ENCODE measurements around the gene TMEM86A. TPM values are rescaled to one million over a fixed set of nuclear protein-coding genes. Genes with fewer than 3 reads are reported as not detected.
A peak's percentile ranks its signal among the peaks of the same experiment; 100 is the strongest.

TMEM86A gene
- total RNA-seq, 1 donor from 2014 or later, result not detected

DNA sequence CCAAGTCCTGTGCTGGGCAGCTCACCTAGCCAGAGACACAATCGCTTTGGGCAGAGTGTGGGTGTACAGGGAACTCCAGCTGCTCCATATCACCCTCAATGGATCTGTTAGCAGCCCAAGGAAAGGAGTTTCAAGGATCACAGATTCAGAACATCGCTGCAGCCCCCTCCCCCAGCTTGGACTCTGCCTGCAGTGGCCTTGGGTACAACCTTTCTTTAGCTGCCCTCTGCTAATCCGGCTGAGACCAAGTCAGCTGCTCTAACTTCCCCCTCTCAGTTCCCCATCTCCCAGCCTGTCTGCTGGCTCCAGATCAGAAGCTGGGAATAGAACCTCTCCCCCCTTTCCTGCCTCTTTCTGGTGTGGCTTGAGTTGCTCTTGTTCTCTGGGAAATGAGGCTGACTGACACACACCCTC lies 1.3 kb downstream of the TMEM86A start:
- Histone ChIP-seq H3K4me2 (peak overlapping the region; percentile 81), H3K9ac (no peak overlapping the region), H3K27me3 (peaks cover 64% of the 10 kb centered on the region), H3K79me2 (ENCODE audit: low read depth) (no peaks in the 10 kb centered on the region), H4K20me1 (ENCODE audit: low read depth) (peaks cover 8% of the 10 kb centered on the region), H3K9me3 (ENCODE audit: low read depth) (no peaks in the 10 kb centered on the region), H3K27ac (no peak overlapping the region), H3F3A (ENCODE audit: low read depth) (no peaks in the 10 kb centered on the region), H3K4me3 (peak overlapping the region; percentile 80), H2AFZ (replicated peaks) (no peak overlapping the region), H3K4me1 (peaks cover 4% of the 10 kb centered on the region), H3K36me3 (no peaks in the 10 kb centered on the region)
- Mint-ChIP-seq H3K36me3 (no peaks in the 10 kb centered on the region), H3K4me1 (peaks cover 21% of the 10 kb centered on the region), H3K4me3 (peak overlapping the region; percentile 86), H3K9me3 (no peaks in the 10 kb centered on the region), H3K27me3 (ENCODE audit: insufficient read depth, low read depth) (peaks cover 21% of the 10 kb centered on the region), H3K27ac (no peak overlapping the region)
- DNase-seq (ENCODE audit: low spot score), result no peak
- TF ChIP-seq EZH2phosphoT487 (IDR thresholded peaks at IDR 0.05) (no peak), EZH2 (IDR thresholded peaks at IDR 0.05) (no peak)
- TF ChIP-seq, protein P1, sequence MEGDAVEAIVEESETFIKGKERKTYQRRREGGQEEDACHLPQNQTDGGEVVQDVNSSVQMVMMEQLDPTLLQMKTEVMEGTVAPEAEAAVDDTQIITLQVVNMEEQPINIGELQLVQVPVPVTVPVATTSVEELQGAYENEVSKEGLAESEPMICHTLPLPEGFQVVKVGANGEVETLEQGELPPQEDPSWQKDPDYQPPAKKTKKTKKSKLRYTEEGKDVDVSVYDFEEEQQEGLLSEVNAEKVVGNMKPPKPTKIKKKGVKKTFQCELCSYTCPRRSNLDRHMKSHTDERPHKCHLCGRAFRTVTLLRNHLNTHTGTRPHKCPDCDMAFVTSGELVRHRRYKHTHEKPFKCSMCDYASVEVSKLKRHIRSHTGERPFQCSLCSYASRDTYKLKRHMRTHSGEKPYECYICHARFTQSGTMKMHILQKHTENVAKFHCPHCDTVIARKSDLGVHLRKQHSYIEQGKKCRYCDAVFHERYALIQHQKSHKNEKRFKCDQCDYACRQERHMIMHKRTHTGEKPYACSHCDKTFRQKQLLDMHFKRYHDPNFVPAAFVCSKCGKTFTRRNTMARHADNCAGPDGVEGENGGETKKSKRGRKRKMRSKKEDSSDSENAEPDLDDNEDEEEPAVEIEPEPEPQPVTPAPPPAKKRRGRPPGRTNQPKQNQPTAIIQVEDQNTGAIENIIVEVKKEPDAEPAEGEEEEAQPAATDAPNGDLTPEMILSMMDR (IDR thresholded peaks at IDR 0.05), result no peak

DNA sequence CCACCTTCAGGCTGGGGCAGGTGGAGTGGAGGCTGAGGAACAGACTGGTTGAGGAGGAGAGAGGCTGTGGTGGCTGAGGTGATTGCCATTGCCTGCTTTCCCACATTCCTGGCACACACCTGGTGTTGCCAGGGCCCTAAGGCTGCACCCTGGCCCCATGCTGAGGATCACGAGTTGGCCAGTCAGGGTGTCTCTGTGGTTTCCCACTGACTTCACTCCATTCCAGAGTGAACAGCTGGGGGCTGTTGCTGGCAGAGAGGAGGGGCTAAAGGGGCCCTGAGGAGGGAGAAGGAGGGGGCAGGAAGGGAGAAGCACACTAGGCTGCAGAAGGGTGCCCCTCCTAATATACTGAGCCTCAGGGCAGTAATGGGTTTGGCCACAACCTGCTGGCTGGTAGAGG lies 1.8 kb downstream of the TMEM86A start:
- Histone ChIP-seq H3K27me3 (peaks cover 61% of the 10 kb centered on the region), H3K4me3 (no peak overlapping the region), H4K20me1 (ENCODE audit: low read depth) (peaks cover 8% of the 10 kb centered on the region), H3K79me2 (ENCODE audit: low read depth) (no peaks in the 10 kb centered on the region), H2AFZ (replicated peaks) (no peak overlapping the region), H3K4me2 (no peak overlapping the region), H3K9ac (no peak overlapping the region), H3K27ac (no peak overlapping the region), H3F3A (ENCODE audit: low read depth) (no peaks in the 10 kb centered on the region), H3K4me1 (peaks cover 4% of the 10 kb centered on the region), H3K9me3 (ENCODE audit: low read depth) (no peaks in the 10 kb centered on the region), H3K36me3 (no peaks in the 10 kb centered on the region)
- Mint-ChIP-seq H3K27me3 (ENCODE audit: insufficient read depth, low read depth) (peaks cover 21% of the 10 kb centered on the region), H3K4me3 (peak overlapping the region; percentile 86), H3K4me1 (peaks cover 21% of the 10 kb centered on the region), H3K9me3 (no peaks in the 10 kb centered on the region), H3K36me3 (no peaks in the 10 kb centered on the region), H3K27ac (no peak overlapping the region)
- TF ChIP-seq, protein P1 (IDR thresholded peaks at IDR 0.05), result no peak
- TF ChIP-seq EZH2phosphoT487 (IDR thresholded peaks at IDR 0.05) (no peak), EZH2 (IDR thresholded peaks at IDR 0.05) (no peak)
- DNase-seq (ENCODE audit: low spot score), result no peak

DNA sequence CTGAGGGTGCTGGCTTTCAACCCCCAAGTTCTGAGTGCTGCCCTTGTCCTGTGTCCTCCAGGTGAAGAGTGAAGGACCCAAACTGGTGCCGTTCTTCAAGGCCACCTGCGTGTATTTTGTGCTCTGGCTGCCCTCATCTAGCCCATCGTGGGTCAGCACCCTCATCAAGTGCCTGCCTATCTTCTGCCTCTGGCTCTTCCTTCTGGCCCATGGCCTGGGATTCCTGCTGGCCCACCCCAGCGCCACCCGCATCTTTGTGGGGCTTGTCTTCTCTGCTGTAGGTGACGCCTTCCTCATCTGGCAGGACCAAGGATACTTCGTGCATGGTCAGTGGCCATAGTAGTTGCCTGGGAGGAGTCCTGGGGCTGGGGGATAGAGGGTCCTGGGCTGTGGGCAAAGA lies 2.3 kb downstream of the TMEM86A start:
- Histone ChIP-seq H3F3A (ENCODE audit: low read depth) (no peaks in the 10 kb centered on the region), H3K4me1 (peaks cover 4% of the 10 kb centered on the region), H3K27me3 (peaks cover 56% of the 10 kb centered on the region), H3K36me3 (no peaks in the 10 kb centered on the region), H4K20me1 (ENCODE audit: low read depth) (peaks cover 8% of the 10 kb centered on the region), H2AFZ (replicated peaks) (no peak overlapping the region), H3K9me3 (ENCODE audit: low read depth) (no peaks in the 10 kb centered on the region), H3K4me2 (no peak overlapping the region), H3K9ac (no peak overlapping the region), H3K79me2 (ENCODE audit: low read depth) (no peaks in the 10 kb centered on the region), H3K4me3 (no peak overlapping the region), H3K27ac (no peak overlapping the region)
- Mint-ChIP-seq H3K9me3 (no peaks in the 10 kb centered on the region), H3K4me1 (peaks cover 21% of the 10 kb centered on the region), H3K27me3 (ENCODE audit: insufficient read depth, low read depth) (peaks cover 17% of the 10 kb centered on the region), H3K4me3 (peak overlapping the region; percentile 63), H3K27ac (no peak overlapping the region), H3K36me3 (no peaks in the 10 kb centered on the region)
- no peak for DNase-seq (ENCODE audit: low spot score)
- TF ChIP-seq EZH2phosphoT487 (IDR thresholded peaks at IDR 0.05) (no peak), EZH2 (IDR thresholded peaks at IDR 0.05) (no peak)
- TF ChIP-seq, protein P1 (IDR thresholded peaks at IDR 0.05), result no peak
